CD4-positive, alpha-beta T cell treated with Interleukin-4 for 4 hours (primary cell): ENCODE data around the gene CTSF.
A peak's percentile ranks its signal among the peaks of the same experiment; 100 is the strongest.
"Not testable (repeated sequence)": the region's sequence is repeated elsewhere in the genome, so short reads cannot be mapped to it uniquely, and the experiment has no call there.

Source experiments
- DNase-seq: peaks from one replicate; pipeline ENCODE4 v3.0.0-alpha.2; 2020

Gene CTSF

DNA sequence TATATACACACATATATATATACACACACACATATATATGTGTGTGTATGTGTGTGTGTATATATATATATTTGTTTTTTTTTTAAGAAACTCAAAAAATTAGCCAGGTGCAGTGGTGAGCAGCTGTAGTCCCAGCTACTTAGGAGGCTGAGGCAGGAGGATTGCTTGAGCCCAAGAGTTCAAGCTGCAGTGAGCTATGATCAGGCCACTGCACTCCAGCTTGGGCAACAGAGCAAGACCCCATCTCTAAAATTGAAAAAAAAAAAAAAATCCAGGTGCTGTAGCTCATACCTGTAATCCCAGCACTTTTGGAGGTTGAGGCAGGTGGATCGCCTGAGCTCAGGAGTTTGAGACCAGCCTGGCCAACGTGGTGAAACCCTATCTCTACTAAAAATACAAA lies 20.9 kb upstream of the CTSF start:
- not testable (repeated sequence) for DNase-seq

DNA sequence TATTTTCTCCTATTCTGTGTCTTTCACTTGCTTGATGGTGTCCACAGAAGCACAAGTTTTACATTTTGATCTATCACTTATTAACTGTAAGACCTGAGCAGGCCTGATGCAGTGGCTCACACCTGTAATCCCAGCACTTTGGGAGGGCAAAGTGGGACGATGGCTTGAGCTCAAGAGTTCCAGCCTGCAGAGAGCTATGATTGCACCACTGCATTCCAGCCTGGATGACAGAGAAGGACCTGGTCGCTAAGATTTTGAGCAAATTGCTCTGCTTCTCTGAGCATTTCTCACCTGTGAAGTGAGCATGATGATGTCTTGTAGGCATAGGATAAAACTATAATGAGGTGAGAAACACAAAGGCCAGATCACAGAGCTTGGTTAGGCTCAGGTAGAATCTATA lies 17.7 kb upstream of the CTSF start:
- DNase-seq = no peak

GRCh38 chr11:66585447-66585846 lies 17.0 kb upstream of the CTSF start:
- DNase-seq = not testable (repeated sequence)

DNA sequence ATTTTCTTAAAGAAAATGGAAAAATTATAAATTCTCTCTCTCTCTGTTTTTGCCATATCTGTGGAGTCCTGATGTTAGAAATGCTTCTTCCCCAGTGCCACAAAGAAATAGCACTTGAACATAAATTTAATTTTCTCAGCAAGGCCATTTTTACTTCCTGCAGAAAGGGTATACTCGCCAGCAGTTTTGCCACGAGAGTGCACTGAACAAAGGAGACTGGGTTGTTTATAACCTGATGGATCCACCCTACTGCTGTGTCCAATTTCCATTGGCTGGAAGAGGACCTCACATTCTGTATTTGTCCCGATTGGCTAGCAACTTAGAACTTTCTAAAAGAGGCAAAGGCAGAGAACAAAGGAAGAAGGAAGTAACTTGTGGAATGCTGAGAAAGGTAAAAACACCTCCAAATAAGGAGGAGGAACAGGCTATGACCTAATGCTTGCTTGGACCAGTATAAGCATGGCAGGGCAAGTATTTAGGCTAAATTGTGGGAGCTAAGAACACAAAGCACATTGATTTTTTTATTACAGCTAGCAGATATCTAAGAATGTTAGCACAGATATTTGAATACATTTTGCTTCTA lies 14.2 kb upstream of the CTSF start:
- not testable (repeated sequence) for DNase-seq

GRCh38 chr11:66581261-66581660 lies 12.9 kb upstream of the CTSF start:
- DNase-seq = no peak

DNA sequence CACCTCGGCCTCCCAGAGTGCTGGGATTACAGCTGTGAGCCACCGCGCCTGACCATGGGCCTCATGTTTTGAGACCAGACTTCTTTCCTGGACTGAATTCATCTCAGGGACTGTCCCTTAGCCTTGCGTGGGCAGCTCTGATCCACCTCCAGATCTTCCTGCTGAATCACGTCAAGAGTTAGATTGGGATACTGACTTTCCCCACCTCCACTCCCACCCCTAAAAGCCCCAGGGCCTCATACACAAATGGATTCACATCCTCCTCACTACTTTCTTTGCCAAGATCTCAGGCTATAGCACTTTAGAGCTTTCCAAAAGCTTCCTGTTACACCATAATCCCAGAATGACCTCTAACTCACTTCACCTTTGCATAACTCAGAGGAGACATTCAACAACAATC lies 12.4 kb upstream of the CTSF start:
- no peak for DNase-seq

GRCh38 chr11:66579017-66579606 lies 10.7 kb upstream of the CTSF start:
- peak; percentile 59 for DNase-seq

DNA sequence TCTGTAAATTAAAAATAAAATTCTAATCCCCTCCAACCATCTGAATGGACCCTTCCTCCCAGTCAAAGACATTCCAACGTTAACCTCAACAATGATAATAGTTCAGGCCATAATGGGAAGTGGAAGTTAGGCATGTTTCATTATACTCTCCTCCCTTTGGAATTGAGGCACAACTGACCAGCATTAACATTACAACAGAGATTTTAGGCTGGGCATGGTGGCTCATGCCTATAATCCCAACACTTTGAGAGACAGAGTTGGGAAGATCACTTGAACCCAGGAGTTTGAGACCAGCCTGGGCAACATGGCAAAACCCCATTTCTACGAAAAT lies 2.4 kb upstream of the CTSF start:
- no peak for DNase-seq

- DNase-seq = no peak
These were observed 1.9 kb upstream of the CTSF start for GRCh38 chr11:66570079-66570849.

DNA sequence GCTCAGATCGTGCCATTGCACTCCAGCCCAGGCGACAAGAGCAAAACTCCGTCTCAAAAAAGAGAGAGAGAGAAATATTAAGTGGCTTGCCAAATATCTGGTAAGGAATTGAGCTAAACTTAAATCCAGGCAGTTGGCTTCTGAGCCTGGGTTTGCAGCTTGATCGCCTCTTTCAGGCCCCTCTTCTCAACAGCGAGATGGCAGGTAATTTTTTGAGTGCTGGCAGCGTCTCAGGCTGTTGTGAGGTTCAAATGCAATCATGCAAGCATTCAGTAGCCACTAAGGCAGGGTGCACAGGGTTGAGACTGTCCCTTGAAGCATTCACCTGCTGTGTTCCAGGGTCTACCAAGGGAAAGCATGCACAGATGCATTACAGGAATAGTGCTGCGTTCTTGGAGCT lies 670 bp upstream of the CTSF start:
- DNase-seq = no peak

DNA sequence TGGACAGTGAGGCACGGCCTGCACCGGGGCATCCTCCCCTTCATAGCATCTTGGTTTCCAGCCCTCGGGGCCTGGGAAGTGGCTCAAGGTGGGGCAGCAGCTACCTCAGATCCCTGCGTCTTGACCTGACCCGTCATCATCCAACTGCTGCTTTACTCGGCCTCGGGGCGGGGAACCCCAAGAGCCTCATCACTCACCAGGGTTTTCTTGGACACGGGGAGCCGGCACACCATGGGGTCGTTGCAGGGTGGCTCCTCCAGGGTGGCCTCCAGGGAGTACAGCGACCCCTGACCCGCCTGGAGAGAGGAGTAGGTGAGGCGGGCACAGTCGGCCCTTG lies 651 bp downstream of the CTSF start:
- no peak for DNase-seq

DNA sequence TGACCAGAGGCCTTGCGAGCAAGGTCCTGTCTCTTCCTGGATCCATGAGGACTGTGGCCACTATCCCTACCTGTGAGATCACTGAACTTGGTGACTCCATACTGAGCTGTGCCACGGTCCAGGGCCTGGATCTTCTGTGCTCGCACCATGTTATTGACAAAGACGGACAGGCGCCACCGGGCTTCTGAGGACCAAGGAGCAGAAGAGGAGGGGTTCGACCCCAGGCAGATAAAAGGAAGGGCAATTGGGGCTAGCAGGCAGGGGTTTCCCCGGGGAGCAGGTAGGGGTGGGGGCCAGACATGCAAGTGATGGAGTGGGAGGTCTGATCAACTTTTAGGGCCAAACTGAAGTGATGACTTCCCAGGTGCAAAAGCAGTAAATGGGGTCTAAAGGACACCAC lies 2.2 kb downstream of the CTSF start:
- no peak for DNase-seq

DNA sequence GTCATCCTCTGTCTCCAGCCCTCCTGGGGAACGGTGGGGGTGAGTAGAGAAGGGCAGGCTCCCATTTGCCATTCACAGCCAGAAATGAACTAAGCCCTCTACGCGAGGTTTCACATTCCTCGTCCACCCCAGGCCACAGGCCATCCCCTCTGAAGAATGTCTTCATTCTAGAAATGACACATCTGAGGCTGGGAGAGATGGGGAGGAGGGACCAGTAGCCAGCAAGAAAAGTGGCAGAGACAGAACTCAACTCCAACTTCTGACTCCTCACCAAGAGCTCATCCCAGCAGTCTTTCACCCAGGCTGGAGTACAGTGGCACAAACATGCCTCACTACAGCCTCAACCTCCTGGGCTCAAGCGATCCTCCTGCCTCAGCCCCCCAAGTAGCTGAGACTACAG lies 3.4 kb downstream of the CTSF start:
- DNase-seq = no peak

DNA sequence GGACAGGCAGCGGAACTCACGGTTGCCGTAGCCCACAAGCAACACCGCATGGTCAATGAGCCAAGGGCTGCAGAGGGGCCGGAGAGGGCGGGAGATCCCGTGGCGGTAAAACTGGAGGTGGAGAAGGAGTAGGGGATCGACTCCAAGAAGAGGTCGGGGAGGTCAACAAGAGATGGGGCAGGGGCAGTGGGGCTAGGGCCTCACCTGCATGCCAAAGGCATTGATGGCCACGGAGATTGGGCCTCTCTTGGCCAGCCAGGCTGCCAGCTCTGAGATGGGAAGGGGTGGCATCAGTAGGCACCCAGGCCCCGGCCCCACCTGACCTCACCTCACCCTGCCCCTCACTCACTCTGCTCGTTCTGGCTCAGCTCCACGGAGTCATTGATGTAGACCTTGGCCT lies 3.9 kb downstream of the CTSF start:
- no peak for DNase-seq

GRCh38 chr11:66563832-66564231 lies 4.6 kb downstream of the CTSF start:
- DNase-seq = no peak

DNA sequence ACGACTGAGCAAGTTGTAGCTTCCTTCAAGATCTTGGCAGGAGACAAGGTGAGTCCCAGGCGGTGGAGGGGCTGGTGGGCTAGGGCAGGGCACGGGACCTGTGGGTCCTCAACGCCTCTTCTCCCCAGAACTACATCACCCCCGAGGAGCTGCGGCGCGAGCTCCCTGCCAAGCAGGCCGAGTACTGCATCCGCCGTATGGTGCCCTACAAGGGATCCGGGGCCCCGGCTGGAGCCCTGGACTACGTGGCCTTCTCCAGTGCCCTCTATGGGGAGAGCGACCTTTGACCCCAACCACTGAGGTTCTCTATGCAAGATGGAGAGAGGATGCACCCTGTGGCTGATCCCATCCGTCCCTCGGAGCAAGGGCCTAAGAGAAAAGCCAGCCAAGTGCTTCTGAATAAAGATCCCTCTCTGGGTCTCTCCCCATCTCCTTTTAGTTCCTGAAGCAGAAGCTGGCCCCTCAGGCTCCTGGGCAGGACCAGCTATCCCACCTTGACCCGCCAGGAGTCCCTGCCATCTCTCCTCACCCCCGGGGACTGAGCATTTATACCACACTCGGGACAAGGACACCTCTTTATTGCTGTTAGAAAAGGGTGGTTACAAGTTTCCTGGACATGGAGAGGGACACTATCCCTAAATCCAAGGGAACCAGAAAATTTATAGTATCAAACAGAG lies 5.4 kb downstream of the CTSF start:
- DNase-seq = no peak

DNA sequence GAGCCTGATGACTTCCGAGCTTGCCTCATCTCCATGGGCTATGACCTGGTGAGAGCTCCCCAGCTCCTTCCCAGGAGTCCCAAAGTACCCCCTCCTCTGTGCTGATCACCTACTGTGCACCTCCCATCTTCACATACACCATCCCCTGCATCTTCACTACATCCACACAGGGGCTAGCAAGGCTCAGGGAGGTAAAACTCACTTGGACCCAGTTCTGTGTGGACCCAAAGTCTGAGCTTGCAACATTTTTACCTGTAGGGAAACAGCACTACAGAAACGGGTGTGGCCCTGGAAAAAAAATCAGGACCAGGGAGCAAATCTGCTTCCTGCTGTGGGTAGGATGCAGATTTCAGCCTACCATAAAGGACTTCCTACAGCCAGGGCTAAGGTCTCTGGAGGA lies 6.1 kb downstream of the CTSF start:
- DNase-seq = no peak

DNA sequence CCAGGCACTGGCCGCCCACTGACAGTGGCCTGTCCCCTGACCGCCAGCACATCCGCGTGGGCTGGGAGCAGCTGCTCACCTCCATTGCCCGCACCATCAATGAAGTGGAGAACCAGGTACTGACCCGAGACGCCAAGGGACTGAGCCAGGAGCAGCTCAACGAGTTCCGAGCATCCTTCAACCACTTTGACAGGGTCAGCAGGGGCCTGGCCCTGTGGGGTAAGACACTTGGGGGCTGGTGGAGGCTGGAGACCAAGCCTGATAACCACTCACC lies 6.5 kb downstream of the CTSF start:
- DNase-seq = no peak

DNA sequence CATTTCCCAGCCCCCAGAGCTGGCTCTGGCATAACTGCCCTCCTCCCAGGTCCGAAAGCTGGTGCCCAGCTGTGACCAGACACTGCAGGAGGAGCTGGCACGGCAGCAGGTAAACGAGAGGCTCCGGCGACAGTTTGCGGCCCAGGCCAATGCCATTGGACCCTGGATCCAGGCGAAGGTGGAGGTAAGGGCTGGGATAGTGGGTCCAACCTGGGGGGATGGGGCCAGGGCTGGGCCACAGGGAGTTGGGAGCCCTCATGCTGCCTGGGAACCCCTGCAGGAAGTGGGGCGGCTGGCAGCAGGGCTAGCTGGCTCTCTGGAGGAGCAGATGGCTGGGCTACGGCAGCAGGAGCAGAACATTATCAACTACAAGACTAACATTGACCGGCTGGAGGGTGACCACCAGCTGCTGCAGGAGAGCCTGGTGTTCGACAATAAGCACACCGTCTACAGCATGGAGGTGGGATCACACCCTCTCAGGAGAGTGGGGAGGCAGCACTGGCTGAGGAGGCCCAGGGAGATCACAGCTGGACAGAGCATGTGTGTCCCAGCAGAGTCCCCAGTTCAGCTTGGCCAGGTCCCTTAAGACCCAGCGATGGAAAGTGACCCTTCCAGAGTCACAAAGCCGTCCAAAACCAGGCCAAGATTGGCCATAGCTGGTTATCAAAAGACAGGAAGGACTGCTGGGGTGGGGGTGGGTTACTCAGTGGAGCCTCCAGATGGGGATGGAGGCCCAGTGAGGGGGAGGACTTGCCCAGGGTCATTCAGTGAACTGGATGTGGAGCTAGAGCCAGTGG lies 7.0 kb downstream of the CTSF start:
- DNase-seq = no peak

DNA sequence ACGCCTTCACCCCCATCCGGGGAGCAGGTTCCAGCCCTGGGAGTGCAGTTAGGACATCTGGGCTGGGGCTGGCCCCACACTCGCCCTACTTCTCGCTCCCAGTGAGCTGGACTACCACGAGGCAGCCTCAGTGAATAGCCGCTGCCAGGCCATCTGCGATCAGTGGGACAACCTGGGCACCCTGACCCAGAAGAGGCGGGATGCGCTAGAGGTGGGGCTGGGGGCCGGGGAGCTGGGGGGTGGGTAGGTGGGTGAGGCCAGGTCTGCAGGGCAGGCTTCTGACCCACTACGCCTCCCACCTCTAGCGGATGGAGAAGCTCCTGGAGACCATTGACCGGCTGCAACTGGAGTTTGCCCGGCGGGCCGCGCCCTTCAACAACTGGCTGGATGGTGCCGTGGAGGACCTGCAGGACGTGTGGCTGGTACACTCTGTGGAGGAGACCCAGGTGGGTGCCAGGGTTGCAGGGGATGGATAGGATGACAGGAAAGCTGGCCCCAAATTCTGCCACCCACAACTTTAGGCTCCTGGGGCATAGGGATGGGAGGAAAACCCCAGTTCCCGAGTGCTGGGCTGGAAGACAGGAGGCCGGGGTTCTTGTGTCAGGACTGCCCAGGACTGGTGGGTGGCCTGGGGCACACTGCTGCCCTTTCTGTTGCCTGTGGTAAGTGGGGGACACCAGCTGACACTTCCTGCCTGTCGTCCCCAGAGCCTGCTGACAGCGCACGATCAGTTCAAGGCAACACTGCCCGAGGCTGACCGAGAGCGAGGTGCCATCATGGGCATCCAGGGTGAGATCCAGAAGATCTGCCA lies 8.3 kb downstream of the CTSF start:
- no peak for DNase-seq

DNA sequence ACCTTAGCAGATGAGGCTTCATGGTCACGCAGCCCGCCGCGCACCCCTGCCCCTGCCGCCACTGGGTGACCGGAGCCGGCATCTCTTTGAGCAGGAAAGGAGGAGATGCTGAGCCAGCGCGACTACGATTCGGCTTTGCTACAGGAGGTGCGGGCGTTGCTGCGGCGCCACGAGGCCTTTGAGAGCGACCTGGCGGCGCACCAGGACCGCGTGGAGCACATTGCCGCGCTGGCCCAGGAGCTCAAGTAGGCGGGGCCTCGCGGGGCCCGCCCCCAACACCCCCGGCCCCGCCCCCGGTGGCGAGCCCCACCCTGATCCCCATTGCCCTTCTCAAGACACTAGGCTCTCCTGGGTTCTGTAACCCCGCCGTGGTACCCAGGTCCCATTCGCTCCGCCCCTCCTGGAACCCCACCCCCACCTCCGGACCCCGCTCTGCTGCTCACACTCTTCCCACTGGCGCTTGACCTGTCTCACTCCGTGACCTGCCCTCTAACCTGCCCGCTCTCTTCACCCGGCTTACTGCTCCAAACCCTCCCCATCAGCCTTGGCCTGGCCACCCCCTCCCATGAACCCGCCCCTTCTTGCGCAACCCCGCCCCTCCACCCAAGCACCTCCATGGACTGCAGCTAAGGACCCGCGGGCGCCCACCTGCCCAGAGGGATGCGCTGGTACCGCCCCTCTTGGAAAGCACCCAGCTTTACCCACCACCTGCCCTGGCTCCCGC lies 9.1 kb downstream of the CTSF start:
- DNase-seq = peak; percentile 5

- DNase-seq = no peak
These were observed 10.6 kb downstream of the CTSF start for GRCh38 chr11:66557733-66558326.
